ENCODE data around the gene ASPSCR1.
"Not testable (repeated sequence)": the region's sequence is repeated elsewhere in the genome, so short reads cannot be mapped to it uniquely, and the experiment has no call there.

Gene ASPSCR1

DNA sequence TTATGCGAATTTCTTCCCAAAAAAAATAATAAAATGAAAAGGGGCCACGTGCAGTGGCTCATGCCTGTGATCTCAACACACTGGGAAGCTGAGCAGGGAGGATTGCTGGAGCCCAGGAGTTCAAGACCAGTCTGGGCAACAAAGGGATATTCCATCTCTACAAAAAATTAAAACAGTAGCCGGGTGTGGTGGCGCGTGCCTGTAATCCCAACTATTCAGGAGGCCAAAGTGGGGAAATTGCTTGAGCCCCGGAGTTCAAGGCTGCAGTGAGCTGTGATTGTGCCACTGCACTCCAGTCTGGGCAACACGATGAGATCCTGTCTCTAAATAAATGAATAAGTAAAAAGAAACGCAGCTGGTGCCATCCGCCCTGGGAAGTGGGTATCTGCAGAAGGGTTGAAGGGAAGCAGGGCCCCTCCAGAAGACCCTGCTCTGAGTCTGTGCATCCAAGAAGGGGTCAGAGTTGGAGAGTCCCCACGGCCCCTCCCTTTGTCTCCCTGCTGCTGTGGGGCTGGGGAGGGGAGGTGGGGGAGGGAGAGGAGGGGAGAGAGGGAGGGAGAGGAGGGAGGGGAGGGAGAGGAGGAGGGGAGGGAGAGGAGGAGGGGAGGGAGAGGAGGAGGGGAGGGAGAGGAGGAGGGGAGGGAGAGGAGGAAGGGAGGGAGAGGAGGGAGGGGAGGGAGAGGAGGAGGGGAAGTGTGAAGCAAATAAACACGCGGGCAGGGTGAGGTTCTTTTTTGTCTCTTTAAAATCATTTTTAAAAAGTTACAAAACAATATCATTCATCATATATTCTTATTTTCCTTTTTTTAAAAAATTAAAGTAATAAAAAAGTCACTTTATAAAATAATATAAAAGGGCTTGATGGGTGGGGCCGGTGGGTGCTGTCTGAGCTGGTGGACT lies 25.4 kb upstream of the ASPSCR1 start:
- Histone ChIP-seq H3K9me2 (replicated peaks; ENCODE audit: insufficient read depth, low read length) (no peaks in the 10 kb centered on the region), H3K27ac (ENCODE audit: low read depth, low read length) (peak overlapping the region; percentile 83), H3K9me3 (ENCODE audit: insufficient read depth, low read length) (no peaks in the 10 kb centered on the region), H3F3A (ENCODE audit: insufficient read depth) (peaks cover 28% of the 10 kb centered on the region), H3K9ac (ENCODE audit: low read length) (peak overlapping the region; percentile 27; the same call in 1 of the 2 replicates), H4K20me1 (ENCODE audit: low read depth, low read length) (no peaks in the 10 kb centered on the region), H3K27me3 (ENCODE audit: low read length) (no peaks in the 10 kb centered on the region), H3K4me2 (ENCODE audit: low read depth, low read length, poor library complexity, severe bottlenecking) (peak overlapping the region; percentile 17), H3K36me3 (ENCODE audit: low read length) (no peaks in the 10 kb centered on the region), H3K4me3 (ENCODE audit: insufficient read depth, low read length, poor library complexity, severe bottlenecking) (no peak overlapping the region), H3K79me2 (ENCODE audit: insufficient read depth, low read length) (peaks cover 7% of the 10 kb centered on the region), H2AFZ (ENCODE audit: low read depth, low read length, severe bottlenecking) (no peak overlapping the region)
- TF ChIP-seq EZH2phosphoT487 (conservative IDR thresholded peaks at IDR 0.05; ENCODE audit: low read length) (no peak), CTCF (IDR thresholded peaks at IDR 0.05; ENCODE audit: insufficient read depth, low read length, poor library complexity, severe bottlenecking) (no peak)

- peaks cover 15% of the 10 kb centered on the region for H3K79me2 ChIP-seq (ENCODE audit: insufficient read depth, low read length)
- H3K27ac ChIP-seq (ENCODE audit: low read depth, low read length) = peak overlapping the region; percentile 83
- peak overlapping the region; percentile 17 for H3K4me2 ChIP-seq (ENCODE audit: low read depth, low read length, poor library complexity, severe bottlenecking)
- no peak overlapping the region for H3K4me3 ChIP-seq (ENCODE audit: insufficient read depth, low read length, poor library complexity, severe bottlenecking)
- H2AFZ ChIP-seq (ENCODE audit: low read depth, low read length, severe bottlenecking) = no peak overlapping the region
- no peaks in the 10 kb centered on the region for H4K20me1 ChIP-seq (ENCODE audit: low read depth, low read length)
- no peaks in the 10 kb centered on the region for H3K27me3 ChIP-seq (ENCODE audit: low read length)
- peaks cover 28% of the 10 kb centered on the region for H3F3A ChIP-seq (ENCODE audit: insufficient read depth)
- H3K36me3 ChIP-seq (ENCODE audit: low read length) = no peaks in the 10 kb centered on the region
- H3K9ac ChIP-seq (ENCODE audit: low read length) = peak overlapping the region; percentile 27; the same call in 1 of the 2 replicates
- no peaks in the 10 kb centered on the region for H3K9me2 ChIP-seq (replicated peaks; ENCODE audit: insufficient read depth, low read length)
- H3K9me3 ChIP-seq (ENCODE audit: insufficient read depth, low read length) = no peaks in the 10 kb centered on the region
- no peak for TF ChIP-seq CTCF (IDR thresholded peaks at IDR 0.05; ENCODE audit: insufficient read depth, low read length, poor library complexity, severe bottlenecking)
- TF ChIP-seq EZH2phosphoT487 (conservative IDR thresholded peaks at IDR 0.05; ENCODE audit: low read length) = no peak
Observed at GRCh38 chr17:81952792-81953228, 24.6 kb upstream of the ASPSCR1 start.

DNA sequence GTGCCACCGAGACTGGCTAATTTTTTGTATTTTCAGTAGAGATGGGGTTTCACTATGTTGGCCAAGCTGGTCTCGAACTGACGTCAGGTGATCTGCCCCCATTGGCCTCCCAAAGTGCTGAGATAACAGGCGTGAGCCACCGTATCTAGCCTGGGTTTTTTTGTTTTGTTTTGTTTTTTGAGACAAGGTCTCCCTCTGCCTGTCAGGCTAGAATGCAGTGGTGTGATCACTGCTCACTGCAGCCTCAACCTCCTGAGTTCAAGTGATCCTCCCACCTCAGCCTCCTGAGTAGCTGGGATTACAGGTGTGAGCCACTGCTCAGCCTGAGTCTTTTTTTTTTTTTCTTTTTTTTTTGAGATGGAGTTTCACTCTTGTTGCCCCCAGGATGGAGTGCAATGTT lies 24.0 kb upstream of the ASPSCR1 start:
- H3K4me3 ChIP-seq (ENCODE audit: insufficient read depth, low read length, poor library complexity, severe bottlenecking); H4K20me1 ChIP-seq (ENCODE audit: low read depth, low read length); H3K9ac ChIP-seq (ENCODE audit: low read length); H2AFZ ChIP-seq (ENCODE audit: low read depth, low read length, severe bottlenecking); H3K9me3 ChIP-seq (ENCODE audit: insufficient read depth, low read length); H3K36me3 ChIP-seq (ENCODE audit: low read length); H3K27me3 ChIP-seq (ENCODE audit: low read length); H3K4me2 ChIP-seq (ENCODE audit: low read depth, low read length, poor library complexity, severe bottlenecking); H3K9me2 ChIP-seq (replicated peaks; ENCODE audit: insufficient read depth, low read length): not testable (repeated sequence)
- H3K79me2 ChIP-seq (ENCODE audit: insufficient read depth, low read length) = peaks cover 21% of the 10 kb centered on the region
- H3K27ac ChIP-seq (ENCODE audit: low read depth, low read length) = peak overlapping the region; percentile 83
- H3F3A ChIP-seq (ENCODE audit: insufficient read depth) = peaks cover 28% of the 10 kb centered on the region

Data from SU-DHL-6 (cell line).